ENCODE results near the gene PVR.

PVR gene

GRCh38 chr19:44635581-44636438 lies 7.9 kb upstream of the PVR start:
- Histone ChIP-seq H3K4me3 (ENCODE audit: low read depth, low read length) (no peak overlapping the region), H3K36me3 (replicated peaks) (no peaks in the 10 kb centered on the region), H3K27ac (no peak overlapping the region), H3K27me3 (replicated peaks) (no peaks in the 10 kb centered on the region)
- DNase-seq: no peak
- in situ Hi-C loops (cut with HindIII; ENCODE audit: low pct_ligation_motif_present, low sequenced_read_pairs): no loop called here
- no peak for TF ChIP-seq CTCF (IDR thresholded peaks at IDR 0.05; ENCODE audit: low read depth, low read length, missing control alignments)

GRCh38 chr19:44636439-44637389 lies 7.0 kb upstream of the PVR start:
- no peak for DNase-seq
- in situ Hi-C loops (cut with HindIII; ENCODE audit: low pct_ligation_motif_present, low sequenced_read_pairs): no loop called here
- no peak for TF ChIP-seq CTCF (IDR thresholded peaks at IDR 0.05; ENCODE audit: low read depth, low read length, missing control alignments)
- Histone ChIP-seq H3K27me3 (replicated peaks) (no peaks in the 10 kb centered on the region), H3K4me3 (ENCODE audit: low read depth, low read length) (no peak overlapping the region), H3K27ac (no peak overlapping the region), H3K36me3 (replicated peaks) (no peaks in the 10 kb centered on the region)

GRCh38 chr19:44637390-44637764 lies 6.3 kb upstream of the PVR start:
- Histone ChIP-seq H3K4me3 (ENCODE audit: low read depth, low read length) (no peak overlapping the region), H3K27me3 (replicated peaks) (no peaks in the 10 kb centered on the region), H3K36me3 (replicated peaks) (no peaks in the 10 kb centered on the region), H3K27ac (no peak overlapping the region)
- no peak for TF ChIP-seq CTCF (IDR thresholded peaks at IDR 0.05; ENCODE audit: low read depth, low read length, missing control alignments)
- in situ Hi-C loops (cut with HindIII; ENCODE audit: low pct_ligation_motif_present, low sequenced_read_pairs): no loop called here
- no peak for DNase-seq

- no peak for TF ChIP-seq CTCF (IDR thresholded peaks at IDR 0.05; ENCODE audit: low read depth, low read length, missing control alignments)
- H3K36me3 ChIP-seq (replicated peaks): no peaks in the 10 kb centered on the region
Measured at GRCh38 chr19:44640518-44640917, 3.2 kb upstream of the PVR start.

GRCh38 chr19:44641501-44642265 lies 2.0 kb upstream of the PVR start:
- no peak for DNase-seq
- Histone ChIP-seq H3K36me3 (replicated peaks) (peaks cover 3% of the 10 kb centered on the region), H3K4me3 (ENCODE audit: low read depth, low read length) (no peak overlapping the region), H3K27me3 (replicated peaks) (no peaks in the 10 kb centered on the region), H3K27ac (no peak overlapping the region)
- TF ChIP-seq CTCF (IDR thresholded peaks at IDR 0.05; ENCODE audit: low read depth, low read length, missing control alignments): no peak
- in situ Hi-C loops (cut with HindIII; ENCODE audit: low pct_ligation_motif_present, low sequenced_read_pairs): no loop called here

More at GRCh38 chr19:44640518-44640917, 3.2 kb upstream of the PVR start:
- Histone ChIP-seq H3K4me3 (ENCODE audit: low read depth, low read length) (no peak overlapping the region), H3K27ac (no peak overlapping the region), H3K27me3 (replicated peaks) (no peaks in the 10 kb centered on the region)
- in situ Hi-C loops (cut with HindIII; ENCODE audit: low pct_ligation_motif_present, low sequenced_read_pairs): no loop called here
- no peak for DNase-seq

Measured in brain microvascular endothelial cell (primary cell).